K562 (cell line): ENCODE data around the gene NRXN2. TPM values are rescaled to one million over a fixed set of nuclear protein-coding genes. Genes with fewer than 3 reads are reported as not detected.

Experiments
- ATAC-seq: fragments of 200-7000 bp; cut with Tn5 transposase; 3 replicates; pipeline ENCODE4 v1.9.1; 2020; ENCODE audit warnings: moderate library complexity
- BruUV-seq: library from RNA; stranded (reverse); fragments of 400-500 nt; replicated peaks from 2 replicates; lab custom pipeline; 2021; lab: Mats Ljungman, UMichigan
- CTCF ChIA-PET: fragments of 300-600 bp; formaldehyde crosslinking; extraction: SDS; loops from one replicate; lab custom pipeline; 2021; ENCODE audit warnings: low intra/inter-chr PET ratio; lab: Yijun Ruan, JAX
- POLR2A ChIA-PET: fragments of 300-600, 350-650 bp; sonication (Branson Sonifier 250); formaldehyde crosslinking; extraction: SDS; loops from one replicate; lab custom pipeline; 2021; ENCODE audit warnings: antibody characterized with exemption, inconsistent platforms; lab: Yijun Ruan, JAX
- DNase-seq, 4 experiments: peaks; one replicate each; pipeline versions ENCODE4 v3.0.0 to v3.0.0-alpha.2; 2011 to 2018; ENCODE audit warnings: low spot score in 3 of 4, mixed read lengths in 3 of 4; ENCODE audit errors: extremely low read depth in 1 of 4
- FAIRE-seq: peaks from 2 replicates; lab custom pipeline; 2011; peaks lifted over from hg19 to GRCh38; lab: Jason Lieb, UNC
- H2AFZ ChIP-seq: 2 replicates; pipeline ENCODE4 v1.6.0; 2011; ENCODE audit warnings: low read depth, low read length, control low read depth, inconsistent platforms
- H3K27ac ChIP-seq: fragments of 200-600 bp; 3 replicates; pipeline ENCODE4 v1.8.0; 2011; ENCODE audit warnings: low read depth, mild to moderate bottlenecking, control low read depth, inconsistent platforms, low read length, moderate library complexity, mixed read lengths; ENCODE audit errors: extremely low read depth
- H3K27me3 ChIP-seq, 2 experiments: fragments of 300-600 bp in 1 of 2; 2 replicates in 1 of 2; 3 replicates in 1 of 2; pipeline versions ENCODE4 v1.6.0 to v1.8.0; 2011; ENCODE audit warnings: inconsistent platforms in 2 of 2, low read length in 2 of 2, mild to moderate bottlenecking in 1 of 2, mixed read lengths in 1 of 2, moderate library complexity in 1 of 2; ENCODE audit not compliant: control insufficient read depth in 2 of 2, insufficient read depth in 2 of 2
- H3K36me3 ChIP-seq: fragments of 300-600 bp; 3 replicates; pipeline ENCODE4 v1.8.0; 2011; ENCODE audit warnings: mild to moderate bottlenecking, low read length, inconsistent platforms; ENCODE audit not compliant: control insufficient read depth, insufficient read depth
- H3K4me1 ChIP-seq, 2 experiments: fragments of 200-600 bp in 1 of 2; replicated peaks in 1 of 2; 2 replicates in 1 of 2; 3 replicates in 1 of 2; pipeline versions ENCODE4 v1.5.1 to v1.8.0; 2011; ENCODE audit warnings: inconsistent platforms in 2 of 2, low read length in 2 of 2, mild to moderate bottlenecking in 1 of 2, mixed read lengths in 1 of 2, moderate library complexity in 1 of 2; ENCODE audit not compliant: control insufficient read depth in 2 of 2, insufficient read depth in 2 of 2
- H3K4me2 ChIP-seq: 2 replicates; pipeline ENCODE4 v1.6.1; 2011; ENCODE audit warnings: low read length, control low read depth, inconsistent platforms, mixed read lengths; ENCODE audit not compliant: insufficient read depth
- H3K4me3 ChIP-seq: fragments of 200-600 bp; sonication (generic), shearing (Covaris generic); 2 replicates; pipeline ENCODE4 v1.5.1; 2016; ENCODE audit warnings: control low read depth, inconsistent platforms
- H3K79me2 ChIP-seq: fragments of 200-600 bp; 3 replicates; pipeline ENCODE4 v1.8.0; 2011; ENCODE audit warnings: low read length, inconsistent platforms; ENCODE audit not compliant: control insufficient read depth, insufficient read depth
- H3K9ac ChIP-seq, 2 experiments: 2 replicates each; pipeline versions ENCODE4 v1.6.0 to v1.6.1; 2011; ENCODE audit warnings: low read depth in 2 of 2, low read length in 2 of 2, control low read depth in 1 of 2, inconsistent platforms in 1 of 2, mild to moderate bottlenecking in 1 of 2, mixed read lengths in 1 of 2; ENCODE audit not compliant: insufficient read depth in 1 of 2
- H3K9me1 ChIP-seq: one replicate; pipeline ENCODE4 v1.6.0; 2011; ENCODE audit warnings: inconsistent platforms, mild to moderate bottlenecking, low read length, moderate library complexity; ENCODE audit not compliant: control insufficient read depth, insufficient read depth
- H3K9me3 ChIP-seq: replicated peaks from 2 replicates; pipeline ENCODE4 v1.5.1; 2011; ENCODE audit warnings: low read depth, low read length, inconsistent platforms; ENCODE audit not compliant: control insufficient read depth, insufficient read depth
- H4K20me1 ChIP-seq: replicated peaks from 2 replicates; pipeline ENCODE4 v1.6.1; 2011; ENCODE audit warnings: low read length, inconsistent platforms, mixed read lengths; ENCODE audit not compliant: control insufficient read depth, insufficient read depth
- CBFB ChIP-seq: sonication (generic); formaldehyde crosslinking; IDR thresholded peaks from 2 replicates; pipeline ENCODE4 v1.4.0; 2020; ENCODE audit warnings: mild to moderate bottlenecking, missing genetic modification reagents
- HDAC3 ChIP-seq: fragments of 450-650 bp; IDR thresholded peaks from 2 replicates; pipeline ENCODE4 v1.6.1; 2018; ENCODE audit warnings: borderline replicate concordance, mild to moderate bottlenecking, moderate library complexity; ENCODE audit not compliant: partially characterized antibody
- MIER1 ChIP-seq: fragments of 450-650 bp; IDR thresholded peaks from 2 replicates; pipeline ENCODE4 v1.6.1; 2016; ENCODE audit warnings: antibody characterized with exemption, mild to moderate bottlenecking, low read depth
- NELFE ChIP-seq: IDR thresholded peaks from 2 replicates; pipeline ENCODE4 v1.6.1; 2011; ENCODE audit warnings: mild to moderate bottlenecking; ENCODE audit not compliant: insufficient read depth, insufficient read length
- NFIC ChIP-seq: fragments of 450-650 bp; IDR thresholded peaks from 2 replicates; pipeline ENCODE4 v1.6.1; 2017; ENCODE audit warnings: mild to moderate bottlenecking, inconsistent platforms
- POLR2AphosphoS2 ChIP-seq: IDR thresholded peaks from 2 replicates; pipeline ENCODE4 v1.6.1; 2012; ENCODE audit warnings: low read length, improper control_type of control experiment
- RBM15 ChIP-seq: fragments of 200-400 bp; formaldehyde crosslinking; IDR thresholded peaks from 2 replicates; pipeline ENCODE4 v1.6.1; 2018; ENCODE audit warnings: mild to moderate bottlenecking, low read length, moderate library complexity; ENCODE audit not compliant: insufficient read depth
- SRSF3 ChIP-seq: fragments of 200-400 bp; formaldehyde crosslinking; IDR thresholded peaks from 2 replicates; pipeline ENCODE4 v1.6.1; 2016; ENCODE audit warnings: mild to moderate bottlenecking, low read length, moderate library complexity; ENCODE audit not compliant: insufficient read depth
- SRSF9 ChIP-seq: fragments of 200-400 bp; formaldehyde crosslinking; IDR thresholded peaks from 2 replicates; pipeline ENCODE4 v1.6.1; 2017; ENCODE audit warnings: low read depth, low read length, borderline replicate concordance
- TARDBP ChIP-seq: fragments of 450-650 bp; IDR thresholded peaks from 2 replicates; pipeline ENCODE4 v1.6.1; 2016
- ZNF77 ChIP-seq: fragments of 250-450 bp; sonication (Bioruptor Pico); IDR thresholded peaks from 2 replicates; pipeline ENCODE4 v1.5.0; 2020
- ZZZ3 ChIP-seq: fragments of 450-650 bp; IDR thresholded peaks from 2 replicates; pipeline ENCODE4 v1.6.1; 2016; ENCODE audit warnings: antibody characterized with exemption, mild to moderate bottlenecking, moderate library complexity
- WGBS: fragments of 100-300 bp; shearing (Covaris generic); methylation state at CpG from one replicate; pipeline ENCODE4 v1.1.6; 2016; ENCODE audit warnings: low coverage, mixed read lengths; ENCODE audit not compliant: insufficient coverage; ENCODE audit errors: missing lambda C conversion rate; 5-methylcytosine and 5-hydroxymethylcytosine counted together
- in situ Hi-C: fragments of 300-500 bp; cut with MboI; formaldehyde crosslinking; loops from 4 replicates; pipeline ENCODE4 v1.15.0; 2018; ENCODE audit warnings: inconsistent platforms, mixed read lengths
- intact Hi-C: fragments of 100-400 bp; cut with micrococcal nuclease; formaldehyde crosslinking; loops from 2 replicates; pipeline ENCODE4 v1.14.2; 2022
- polyA plus RNA-seq, 8 experiments: library from polyadenylated mRNA; depleted of rRNA in 4 of 8; stranded (reverse) in 5 of 8; unstranded in 3 of 8; fragments of >200 nt; fragmentation: Nextera tagmentation in 2 of 8; fragmentation: Illumina TruSeq in 1 of 8; extraction: Ambion mirVana in 2 of 8; extraction: Trizol in 1 of 8; gene quantifications; 2 replicates each; pipeline versions ENCODE4 v1.2.1 to v1.2.3, GENCODE V29; 2011 to 2014; ENCODE audit warnings: inconsistent platforms in 1 of 8, missing spikeins in 1 of 8
- total RNA-seq, 7 experiments: library from RNA; depleted of rRNA in 6 of 7; stranded (reverse); fragments of >200 nt in 6 of 7; fragmentation: Illumina TruSeq in 2 of 7; extraction: Trizol in 2 of 7; gene quantifications; 2 replicates each; pipeline versions ENCODE4 v1.2.1 to v1.2.3, GENCODE V29; 2011 to 2021; ENCODE audit warnings: low replicate concordance in 1 of 7
- TF ChIP-seq, protein P1 (sequence below): sonication (generic); formaldehyde crosslinking; IDR thresholded peaks from 2 replicates; pipeline ENCODE4 v1.8.1; 2023; ENCODE audit warnings: mild to moderate bottlenecking, missing genetic modification reagents
- TF ChIP-seq, protein P2 (sequence below), 2 experiments: fragments of 150-350 bp in 1 of 2; IDR thresholded peaks; 2 replicates each; pipeline ENCODE4 v1.6.1; 2012 to 2016; ENCODE audit warnings: low read depth in 2 of 2, low read length in 2 of 2, mild to moderate bottlenecking in 1 of 2, moderate library complexity in 1 of 2
- TF ChIP-seq, protein P3 (sequence below): fragments of 450-650 bp; formaldehyde crosslinking; IDR thresholded peaks from 2 replicates; pipeline ENCODE4 v1.4.0; 2020; ENCODE audit warnings: mild to moderate bottlenecking, moderate library complexity

Gene NRXN2
- total and polyA plus RNA-seq, 9 of the 15 experiments (the other 6 are each of a cell fraction or from before 2014, with no cell fraction given) = 0.07 to 0.47 (median 0.15) TPM; not detected in 4

DNA sequence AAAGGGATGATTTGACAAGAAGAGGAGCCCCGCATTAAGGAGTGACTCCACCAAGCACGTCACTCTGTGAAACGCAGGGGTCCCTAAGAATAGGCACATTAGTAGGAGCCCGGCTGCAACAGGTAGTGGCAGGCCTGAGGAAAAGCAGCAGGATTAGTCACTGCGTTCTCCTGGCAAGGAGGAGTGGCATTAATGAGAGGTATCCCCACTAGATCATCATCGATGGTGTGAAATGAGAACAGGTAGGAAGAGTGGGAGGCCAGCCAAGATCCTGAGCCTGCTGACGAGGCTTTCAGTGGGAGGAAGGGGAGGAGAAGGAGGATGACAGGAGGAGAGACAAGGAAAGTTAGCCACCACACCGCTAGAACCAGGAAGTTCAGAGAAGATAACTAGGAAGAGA, 38.6 kb downstream of the NRXN2 start (continued):
- no peak for TF ChIP-seq SRSF3
- no peak for TF ChIP-seq ZZZ3

DNA sequence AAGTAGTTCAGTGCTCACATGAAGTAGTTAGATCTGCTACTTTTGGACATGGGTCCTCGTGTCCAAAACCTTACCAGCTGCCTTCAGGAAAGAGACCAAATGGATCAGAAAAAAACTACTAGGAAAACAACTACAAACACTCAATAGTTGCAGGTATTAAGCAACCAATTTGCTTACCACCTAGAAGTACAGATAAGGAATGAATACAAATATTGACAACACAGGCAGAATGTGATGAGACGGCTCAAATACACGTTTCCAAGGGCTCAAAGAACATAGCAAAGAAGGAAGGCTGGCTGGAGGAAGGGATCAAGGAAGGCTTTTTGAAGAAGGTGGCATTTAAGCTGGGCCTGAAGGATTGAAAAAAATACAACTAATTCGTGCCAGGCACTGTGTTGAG, 41.8 kb downstream of the NRXN2 start:
- H4K20me1 ChIP-seq = peaks cover 3% of the 10 kb centered on the region
- no peaks in the 10 kb centered on the region for H3K36me3 ChIP-seq
- no peak overlapping the region for H3K4me3 ChIP-seq
- H3K27ac ChIP-seq = no peak overlapping the region
- peaks cover 48 to 62% of the 10 kb centered on the region in 2 experiments for H3K27me3 ChIP-seq
- ATAC-seq (no peak), FAIRE-seq (no peak), DNase-seq (no peak)
- no peak overlapping the region for H3K4me2 ChIP-seq
- no peak overlapping the region for H3K9ac ChIP-seq
- H3K9me3 ChIP-seq = no peaks in the 10 kb centered on the region
- in situ Hi-C loops = no loop called here
- ChIA-PET POLR2A (interaction anchor here (1.3 kb wide), 1 partner anchor 18 kb away, joined by 3 read pairs; no protein-coding TSS in a partner anchor), CTCF (no interaction called here)
- WGBS = 3% methylated on average over 4 of the region's 4 CpGs
- no peaks in the 10 kb centered on the region for H3K4me1 ChIP-seq
- intact Hi-C loops = no loop called here
- BruUV-seq = no TSS peak
- H3K79me2 ChIP-seq = no peaks in the 10 kb centered on the region
- no peak overlapping the region for H2AFZ ChIP-seq
- no peaks in the 10 kb centered on the region for H3K9me1 ChIP-seq
- TF ChIP-seq CBFB (CRISPR knock-in tag) (no peak), RBM15 (no peak), NFIC (no peak), ZNF77 (CRISPR knock-in tag) (no peak), POLR2AphosphoS2 (no peak), HDAC3 (no peak), MIER1 (no peak), NELFE (no peak), TARDBP (no peak), SRSF9 (no peak)
- TF ChIP-seq, protein P1, sequence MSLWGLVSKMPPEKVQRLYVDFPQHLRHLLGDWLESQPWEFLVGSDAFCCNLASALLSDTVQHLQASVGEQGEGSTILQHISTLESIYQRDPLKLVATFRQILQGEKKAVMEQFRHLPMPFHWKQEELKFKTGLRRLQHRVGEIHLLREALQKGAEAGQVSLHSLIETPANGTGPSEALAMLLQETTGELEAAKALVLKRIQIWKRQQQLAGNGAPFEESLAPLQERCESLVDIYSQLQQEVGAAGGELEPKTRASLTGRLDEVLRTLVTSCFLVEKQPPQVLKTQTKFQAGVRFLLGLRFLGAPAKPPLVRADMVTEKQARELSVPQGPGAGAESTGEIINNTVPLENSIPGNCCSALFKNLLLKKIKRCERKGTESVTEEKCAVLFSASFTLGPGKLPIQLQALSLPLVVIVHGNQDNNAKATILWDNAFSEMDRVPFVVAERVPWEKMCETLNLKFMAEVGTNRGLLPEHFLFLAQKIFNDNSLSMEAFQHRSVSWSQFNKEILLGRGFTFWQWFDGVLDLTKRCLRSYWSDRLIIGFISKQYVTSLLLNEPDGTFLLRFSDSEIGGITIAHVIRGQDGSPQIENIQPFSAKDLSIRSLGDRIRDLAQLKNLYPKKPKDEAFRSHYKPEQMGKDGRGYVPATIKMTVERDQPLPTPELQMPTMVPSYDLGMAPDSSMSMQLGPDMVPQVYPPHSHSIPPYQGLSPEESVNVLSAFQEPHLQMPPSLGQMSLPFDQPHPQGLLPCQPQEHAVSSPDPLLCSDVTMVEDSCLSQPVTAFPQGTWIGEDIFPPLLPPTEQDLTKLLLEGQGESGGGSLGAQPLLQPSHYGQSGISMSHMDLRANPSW (CRISPR knock-in tag) = no peak
- TF ChIP-seq, protein P2, sequence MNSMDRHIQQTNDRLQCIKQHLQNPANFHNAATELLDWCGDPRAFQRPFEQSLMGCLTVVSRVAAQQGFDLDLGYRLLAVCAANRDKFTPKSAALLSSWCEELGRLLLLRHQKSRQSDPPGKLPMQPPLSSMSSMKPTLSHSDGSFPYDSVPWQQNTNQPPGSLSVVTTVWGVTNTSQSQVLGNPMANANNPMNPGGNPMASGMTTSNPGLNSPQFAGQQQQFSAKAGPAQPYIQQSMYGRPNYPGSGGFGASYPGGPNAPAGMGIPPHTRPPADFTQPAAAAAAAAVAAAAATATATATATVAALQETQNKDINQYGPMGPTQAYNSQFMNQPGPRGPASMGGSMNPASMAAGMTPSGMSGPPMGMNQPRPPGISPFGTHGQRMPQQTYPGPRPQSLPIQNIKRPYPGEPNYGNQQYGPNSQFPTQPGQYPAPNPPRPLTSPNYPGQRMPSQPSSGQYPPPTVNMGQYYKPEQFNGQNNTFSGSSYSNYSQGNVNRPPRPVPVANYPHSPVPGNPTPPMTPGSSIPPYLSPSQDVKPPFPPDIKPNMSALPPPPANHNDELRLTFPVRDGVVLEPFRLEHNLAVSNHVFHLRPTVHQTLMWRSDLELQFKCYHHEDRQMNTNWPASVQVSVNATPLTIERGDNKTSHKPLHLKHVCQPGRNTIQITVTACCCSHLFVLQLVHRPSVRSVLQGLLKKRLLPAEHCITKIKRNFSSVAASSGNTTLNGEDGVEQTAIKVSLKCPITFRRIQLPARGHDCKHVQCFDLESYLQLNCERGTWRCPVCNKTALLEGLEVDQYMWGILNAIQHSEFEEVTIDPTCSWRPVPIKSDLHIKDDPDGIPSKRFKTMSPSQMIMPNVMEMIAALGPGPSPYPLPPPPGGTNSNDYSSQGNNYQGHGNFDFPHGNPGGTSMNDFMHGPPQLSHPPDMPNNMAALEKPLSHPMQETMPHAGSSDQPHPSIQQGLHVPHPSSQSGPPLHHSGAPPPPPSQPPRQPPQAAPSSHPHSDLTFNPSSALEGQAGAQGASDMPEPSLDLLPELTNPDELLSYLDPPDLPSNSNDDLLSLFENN (IDR thresholded peaks at IDR 0.05; ENCODE audit: low read depth in 2 of 2, low read length in 2 of 2) = no peak
- TF ChIP-seq, protein P3, sequence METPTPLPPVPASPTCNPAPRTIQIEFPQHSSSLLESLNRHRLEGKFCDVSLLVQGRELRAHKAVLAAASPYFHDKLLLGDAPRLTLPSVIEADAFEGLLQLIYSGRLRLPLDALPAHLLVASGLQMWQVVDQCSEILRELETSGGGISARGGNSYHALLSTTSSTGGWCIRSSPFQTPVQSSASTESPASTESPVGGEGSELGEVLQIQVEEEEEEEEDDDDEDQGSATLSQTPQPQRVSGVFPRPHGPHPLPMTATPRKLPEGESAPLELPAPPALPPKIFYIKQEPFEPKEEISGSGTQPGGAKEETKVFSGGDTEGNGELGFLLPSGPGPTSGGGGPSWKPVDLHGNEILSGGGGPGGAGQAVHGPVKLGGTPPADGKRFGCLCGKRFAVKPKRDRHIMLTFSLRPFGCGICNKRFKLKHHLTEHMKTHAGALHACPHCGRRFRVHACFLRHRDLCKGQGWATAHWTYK (CRISPR knock-in tag) = no peak
